GM19238 (cell line): ENCODE data around the gene HNRNPUL2.
A peak's percentile ranks its signal among the peaks of the same experiment; 100 is the strongest.

Experiments used
- DNase-seq: peaks from one replicate; pipeline ENCODE4 v3.0.0; 2011; ENCODE audit warnings: low spot score; ENCODE audit not compliant: insufficient read length

The HNRNPUL2 gene

GRCh38 chr11:62669420-62670161, 57.7 kb downstream of the HNRNPUL2 start:
- DNase-seq, result no peak

- no peak for DNase-seq
Observed at GRCh38 chr11:62667460-62667859, 59.8 kb downstream of the HNRNPUL2 start.

- DNase-seq, result no peak
Observed at GRCh38 chr11:62666259-62666926, 60.9 kb downstream of the HNRNPUL2 start.

GRCh38 chr11:62665599-62666258, 61.5 kb downstream of the HNRNPUL2 start:
- DNase-seq, result no peak

- peak; percentile 95 for DNase-seq
Observed at GRCh38 chr11:62665075-62665598, 62.1 kb downstream of the HNRNPUL2 start, which contains the start of the genes C11orf98 and CSKMT. C11orf98 (minus strand) TSS chr11:62665210; CDS start chr11:62665169, 41 bp downstream. CSKMT (plus strand) TSS chr11:62665312; CDS start chr11:62665880, 568 bp downstream.

- DNase-seq, result peak; percentile 62
Observed at GRCh38 chr11:62664405-62665074, 62.7 kb downstream of the HNRNPUL2 start.
